CD4-positive, alpha-beta T cell (primary cell): ENCODE measurements around the gene EPG5. TPM values are rescaled to one million over a fixed set of nuclear protein-coding genes. Genes with fewer than 3 reads are reported as not detected.
"Not testable (repeated sequence)": the region's sequence is repeated elsewhere in the genome, so short reads cannot be mapped to it uniquely, and the experiment has no call there.

Source experiments
- ATAC-seq: fragments of 200-7000 bp; cut with Tn5 transposase; one replicate; pipeline ENCODE4 v1.10.0; 2022; ENCODE audit warnings: mild to moderate bottlenecking; ENCODE audit not compliant: poor library complexity
- CTCF ChIA-PET: fragments of 350-600 bp; sonication (Branson Sonifier 250); formaldehyde crosslinking; loops from one replicate; lab custom pipeline; 2021; ENCODE audit warnings: antibody characterized with exemption, inconsistent platforms; lab: Charles Lee
- POLR2A ChIA-PET: fragments of 350-600 bp; sonication (Branson Sonifier 250); formaldehyde crosslinking; loops from one replicate; lab custom pipeline; 2021; ENCODE audit warnings: antibody characterized with exemption, inconsistent platforms; lab: Charles Lee
- DNase-seq, 14 experiments: peaks; one replicate each; pipeline ENCODE4 v3.0.0-alpha.2; 2013 to 2020; ENCODE audit warnings: mixed read lengths in 2 of 14
- H3K27ac ChIP-seq, 2 donors: one replicate each; pipeline versions ENCODE4 v1.5.1 to v1.7.0; 2013; ENCODE audit warnings: low read length in 2 of 2, low read depth in 1 of 2, mild to moderate bottlenecking in 1 of 2
- H3K27me3 ChIP-seq, 2 experiments: 1 replicate in 1 of 2; 2 replicates in 1 of 2; pipeline versions ENCODE4 v1.6.1 to v1.7.0; 2013; ENCODE audit warnings: low read length in 2 of 2, control low read depth in 1 of 2, mild to moderate bottlenecking in 1 of 2, moderate library complexity in 1 of 2; ENCODE audit not compliant: insufficient read depth in 2 of 2, control insufficient read depth in 1 of 2
- H3K36me3 ChIP-seq: one replicate; pipeline ENCODE4 v1.6.1; 2013; ENCODE audit warnings: low read length, control low read depth; ENCODE audit not compliant: insufficient read depth
- H3K4me1 ChIP-seq: one replicate; pipeline ENCODE4 v1.6.1; 2013; ENCODE audit warnings: low read length, control low read depth; ENCODE audit not compliant: insufficient read depth
- H3K4me3 ChIP-seq: one replicate; pipeline ENCODE4 v1.5.1; 2013; ENCODE audit warnings: mild to moderate bottlenecking, low read length, moderate library complexity
- H3K9me3 ChIP-seq, 2 experiments: 1 replicate in 1 of 2; 2 replicates in 1 of 2; pipeline versions ENCODE4 v1.6.1 to v1.7.0; 2013; ENCODE audit warnings: low read length in 2 of 2, mild to moderate bottlenecking in 2 of 2, control low read depth in 1 of 2, moderate library complexity in 1 of 2; ENCODE audit not compliant: control insufficient read depth in 1 of 2, insufficient read depth in 1 of 2
- H3K27ac Mint-ChIP-seq: one replicate; pipeline ENCODE4 v1.8.0; 2020; ENCODE audit warnings: mixed read lengths
- H3K27me3 Mint-ChIP-seq: one replicate; pipeline ENCODE4 v1.8.0; 2021; ENCODE audit warnings: mixed read lengths
- H3K36me3 Mint-ChIP-seq: one replicate; pipeline ENCODE4 v1.8.0; 2021; ENCODE audit warnings: low read depth, mixed read lengths
- H3K4me1 Mint-ChIP-seq: one replicate; pipeline ENCODE4 v1.8.0; 2021; ENCODE audit warnings: low read depth, mixed read lengths
- H3K4me3 Mint-ChIP-seq: one replicate; pipeline ENCODE4 v1.8.0; 2020; ENCODE audit warnings: mild to moderate bottlenecking, mixed read lengths
- H3K9me3 Mint-ChIP-seq: one replicate; pipeline ENCODE4 v1.8.0; 2020; ENCODE audit warnings: mixed read lengths
- CTCF ChIP-seq: fragments of 200-600 bp; IDR thresholded peaks from one replicate; pipeline ENCODE4 v1.8.0; 2022; ENCODE audit warnings: antibody characterized with exemption, mild to moderate bottlenecking
- intact Hi-C, 2 experiments: fragments of 100-400 bp; cut with DNase I in 1 of 2; cut with micrococcal nuclease in 1 of 2; formaldehyde crosslinking; loops; one replicate each; pipeline versions ENCODE4 v1.15.1 to v1.9.0; 2023 to 2025; cut with DNase I, micrococcal nuclease
- total RNA-seq, 174 experiments: library from RNA in 2 of 174; stranded (reverse) in 2 of 174; gene quantifications; one replicate each; pipeline ENCODE4 v1.2.3 and lab custom pipeline; 2021 to 2026

The EPG5 gene
- total RNA-seq, 2 experiments from 2014 or later: 25.3 to 26.9 TPM

- Histone ChIP-seq H3K36me3 (no peaks in the 10 kb centered on the region), H3K27me3 (no peaks in the 10 kb centered on the region), H3K27ac (no peak overlapping the region), H3K4me3 (no peak overlapping the region), H3K9me3 (no peaks in the 10 kb centered on the region), H3K4me1 (peaks cover 13% of the 10 kb centered on the region)
- DNase-seq (no peak), ATAC-seq (no peak)
- H3K27me3 Mint-ChIP-seq: peaks cover 23% of the 10 kb centered on the region
- no peak for TF ChIP-seq CTCF
- ChIA-PET POLR2A (no interaction called here), CTCF (no interaction called here)
- intact Hi-C loops: no loop called here
- H3K9me3 Mint-ChIP-seq: peaks cover 3% of the 10 kb centered on the region
- H3K36me3 Mint-ChIP-seq: no peaks in the 10 kb centered on the region
- no peak overlapping the region for H3K27ac Mint-ChIP-seq
- H3K4me1 Mint-ChIP-seq: peaks cover 15% of the 10 kb centered on the region
- H3K4me3 Mint-ChIP-seq: no peak overlapping the region
Observed at GRCh38 chr18:45821026-45821425, 146.1 kb downstream of the EPG5 start.

GRCh38 chr18:45820106-45820745, 146.9 kb downstream of the EPG5 start:
- DNase-seq: no peak
- Histone ChIP-seq H3K27me3 (no peaks in the 10 kb centered on the region), H3K4me3 (no peak overlapping the region), H3K27ac (no peak overlapping the region), H3K4me1 (peaks cover 5% of the 10 kb centered on the region), H3K36me3 (no peaks in the 10 kb centered on the region), H3K9me3 (no peaks in the 10 kb centered on the region)
- H3K4me1 Mint-ChIP-seq: peaks cover 7% of the 10 kb centered on the region
- no peaks in the 10 kb centered on the region for H3K36me3 Mint-ChIP-seq
- intact Hi-C loops: no loop called here
- ATAC-seq: no peak
- CTCF ChIA-PET: no interaction called here
- peaks cover 23% of the 10 kb centered on the region for H3K27me3 Mint-ChIP-seq
- H3K4me3 Mint-ChIP-seq: no peak overlapping the region
- H3K27ac Mint-ChIP-seq: no peak overlapping the region
- POLR2A ChIA-PET: no interaction called here
- no peak for TF ChIP-seq CTCF
- H3K9me3 Mint-ChIP-seq: peaks cover 3% of the 10 kb centered on the region

GRCh38 chr18:45818765-45819164, 148.4 kb downstream of the EPG5 start:
- H3K36me3 ChIP-seq, H3K4me3 Mint-ChIP-seq, H3K4me1 Mint-ChIP-seq, H3K9me3 ChIP-seq, H3K27me3 ChIP-seq, ATAC-seq, H3K27ac Mint-ChIP-seq, intact Hi-C loops, H3K4me1 ChIP-seq, H3K9me3 Mint-ChIP-seq, H3K4me3 ChIP-seq, POLR2A ChIA-PET, DNase-seq, H3K36me3 Mint-ChIP-seq, CTCF ChIA-PET, H3K27ac ChIP-seq: not testable (repeated sequence)
- H3K27me3 Mint-ChIP-seq: peaks cover 23% of the 10 kb centered on the region

- POLR2A ChIA-PET: no interaction called here
- no peak for TF ChIP-seq CTCF
Observed at GRCh38 chr18:45817543-45817942, 149.6 kb downstream of the EPG5 start.

GRCh38 chr18:45814733-45815132, 152.4 kb downstream of the EPG5 start:
- H3K27me3 ChIP-seq, H3K36me3 Mint-ChIP-seq, H3K4me1 ChIP-seq, H3K4me3 ChIP-seq, POLR2A ChIA-PET, H3K9me3 ChIP-seq, CTCF ChIA-PET, ATAC-seq, H3K4me1 Mint-ChIP-seq, DNase-seq, H3K9me3 Mint-ChIP-seq, H3K27ac Mint-ChIP-seq, H3K27ac ChIP-seq, H3K4me3 Mint-ChIP-seq, H3K36me3 ChIP-seq, H3K27me3 Mint-ChIP-seq, intact Hi-C loops: not testable (repeated sequence)

More at GRCh38 chr18:45817543-45817942, 149.6 kb downstream of the EPG5 start:
- CTCF ChIA-PET: no interaction called here
- H3K27ac Mint-ChIP-seq: no peak overlapping the region
- Histone ChIP-seq H3K27ac (no peak overlapping the region), H3K9me3 (no peaks in the 10 kb centered on the region), H3K27me3 (no peaks in the 10 kb centered on the region), H3K4me1 (no peaks in the 10 kb centered on the region), H3K36me3 (no peaks in the 10 kb centered on the region), H3K4me3 (no peak overlapping the region)
- intact Hi-C loops: no loop called here
- no peaks in the 10 kb centered on the region for H3K36me3 Mint-ChIP-seq
- no peak overlapping the region for H3K4me3 Mint-ChIP-seq
- no peaks in the 10 kb centered on the region for H3K4me1 Mint-ChIP-seq
- H3K27me3 Mint-ChIP-seq: peaks cover 16% of the 10 kb centered on the region
- peaks cover 8% of the 10 kb centered on the region for H3K9me3 Mint-ChIP-seq
- no peak for DNase-seq
- ATAC-seq: no peak
